K562 (cell line): Measurements from ENCODE around the gene PRUNE1. TPM values are rescaled to one million over a fixed set of nuclear protein-coding genes. Genes with fewer than 3 reads are reported as not detected.

Experiments used
- BACH1 ChIP-seq: fragments of 200-800 bp; sonication (Bioruptor generic); IDR thresholded peaks from 2 replicates; pipeline ENCODE4 v1.6.1; 2016; ENCODE audit warnings: missing genetic modification characterization, missing compliant biosample characterization
- BRCA1 ChIP-seq, 2 experiments: fragments of 450-650 bp in 1 of 2; sonication (generic) in 1 of 2; formaldehyde crosslinking in 1 of 2; IDR thresholded peaks; 2 replicates each; pipeline versions ENCODE4 v1.5.0 to v1.6.1; 2017 to 2020; ENCODE audit warnings: mild to moderate bottlenecking in 1 of 2, missing genetic modification reagents in 1 of 2
- CHD2 ChIP-seq: IDR thresholded peaks from 2 replicates; pipeline ENCODE4 v1.6.1; 2011; ENCODE audit warnings: low read depth, low read length
- ILK ChIP-seq: fragments of 450-650 bp; IDR thresholded peaks from 2 replicates; pipeline ENCODE4 v1.6.1; 2016; ENCODE audit warnings: missing genetic modification characterization, low read depth, mild to moderate bottlenecking, missing compliant biosample characterization, moderate library complexity, borderline replicate concordance
- MYBL2 ChIP-seq, 2 experiments: fragments of 450-650 bp in 1 of 2; sonication (generic) in 1 of 2; formaldehyde crosslinking in 1 of 2; IDR thresholded peaks; 2 replicates each; pipeline versions ENCODE4 v1.6.1 to v1.8.1; 2017 to 2022; ENCODE audit warnings: borderline replicate concordance in 1 of 2, inconsistent platforms in 1 of 2, low read depth in 1 of 2, mild to moderate bottlenecking in 1 of 2, missing genetic modification reagents in 1 of 2, moderate library complexity in 1 of 2
- PRMT5 ChIP-seq: sonication (generic); formaldehyde crosslinking; IDR thresholded peaks from 2 replicates; pipeline ENCODE4 v1.5.0; 2020; ENCODE audit warnings: missing genetic modification reagents
- SMARCC2 ChIP-seq: fragments of 450-650 bp; IDR thresholded peaks from 2 replicates; pipeline ENCODE4 v1.6.1; 2017; ENCODE audit warnings: antibody characterized with exemption, moderate library complexity, mild to moderate bottlenecking, low read depth
- STAG1 ChIP-seq: sonication (generic); formaldehyde crosslinking; IDR thresholded peaks from 2 replicates; pipeline ENCODE4 v1.5.0; 2020; ENCODE audit warnings: missing genetic modification reagents, borderline replicate concordance
- ZNF589 ChIP-seq: fragments of 200-800 bp; sonication (Bioruptor generic); IDR thresholded peaks from 2 replicates; pipeline ENCODE4 v1.6.1; 2016; ENCODE audit warnings: low read depth, missing genetic modification characterization, missing compliant biosample characterization
- ZNF668 ChIP-seq: fragments of 250-450 bp; sonication (Bioruptor Pico); IDR thresholded peaks from 2 replicates; pipeline ENCODE4 v1.8.0; 2022; ENCODE audit warnings: mild to moderate bottlenecking, inconsistent platforms
- polyA plus RNA-seq, 8 experiments: library from polyadenylated mRNA; depleted of rRNA in 4 of 8; stranded (reverse) in 5 of 8; unstranded in 3 of 8; fragments of >200 nt; fragmentation: Nextera tagmentation in 2 of 8; fragmentation: Illumina TruSeq in 1 of 8; extraction: Ambion mirVana in 2 of 8; extraction: Trizol in 1 of 8; gene quantifications; 2 replicates each; pipeline versions ENCODE4 v1.2.1 to v1.2.3, GENCODE V29; 2011 to 2014; ENCODE audit warnings: inconsistent platforms in 1 of 8, missing spikeins in 1 of 8
- total RNA-seq, 7 experiments: library from RNA; depleted of rRNA in 6 of 7; stranded (reverse); fragments of >200 nt in 6 of 7; fragmentation: Illumina TruSeq in 2 of 7; extraction: Trizol in 2 of 7; gene quantifications; 2 replicates each; pipeline versions ENCODE4 v1.2.1 to v1.2.3, GENCODE V29; 2011 to 2021; ENCODE audit warnings: low replicate concordance in 1 of 7
- TF ChIP-seq, protein P1 (sequence below): fragments of 450-650 bp; formaldehyde crosslinking; IDR thresholded peaks from 2 replicates; pipeline ENCODE4 v1.4.0; 2022; ENCODE audit warnings: missing genetic modification characterization
- TF ChIP-seq, protein P2 (sequence below): fragments of 450-650 bp; IDR thresholded peaks from 2 replicates; pipeline ENCODE4 v1.6.1; 2017; ENCODE audit warnings: antibody characterized with exemption, mild to moderate bottlenecking
- TF ChIP-seq, protein P3 (sequence below): fragments of 450-650 bp; IDR thresholded peaks from 2 replicates; pipeline ENCODE4 v1.6.1; 2016; ENCODE audit warnings: low read depth

The PRUNE1 gene
- total and polyA plus RNA-seq, 9 of the 15 experiments (the other 6 are each of a cell fraction or from before 2014, with no cell fraction given), result 16.7 to 48.3 (median 26.2) TPM

DNA sequence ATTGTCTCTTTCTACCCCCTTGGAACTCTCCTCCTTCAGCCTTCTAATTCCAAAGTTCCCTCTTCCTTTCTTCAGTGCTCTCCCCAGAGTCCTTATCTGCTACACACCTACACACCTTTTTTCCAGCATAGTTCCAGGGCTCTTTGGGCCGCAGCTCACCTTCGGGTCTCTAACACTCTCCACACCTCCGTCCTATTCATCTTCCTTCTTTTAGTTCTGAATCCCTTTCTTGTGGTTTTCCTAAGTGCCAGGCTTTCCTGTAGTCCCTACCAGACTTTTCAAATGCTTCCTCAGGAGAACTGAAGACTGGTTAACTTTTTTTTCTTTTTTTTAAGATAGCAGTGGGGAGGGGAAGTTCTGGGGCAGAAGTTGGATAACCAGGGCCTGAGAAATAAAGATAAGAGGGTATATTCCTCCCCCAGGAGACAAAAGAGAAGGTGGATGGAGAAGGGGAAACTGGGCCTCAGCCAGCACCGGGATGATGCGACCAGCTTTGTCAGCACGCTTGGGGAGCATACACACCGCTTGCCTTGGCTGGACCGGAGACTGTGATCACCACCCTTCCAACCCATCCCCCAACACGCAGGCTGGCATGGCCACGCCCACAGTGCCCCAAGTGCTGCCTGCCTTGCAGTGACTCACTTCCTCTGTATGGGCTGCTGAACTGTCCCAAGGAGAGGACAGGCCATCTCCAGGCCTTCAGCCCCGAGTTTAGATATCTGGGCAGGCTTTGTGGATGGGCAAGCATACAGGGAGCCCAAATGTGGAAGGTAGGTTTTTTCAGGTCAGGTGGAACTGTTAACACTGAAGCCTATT, 31.2 kb upstream of the PRUNE1 start (continued):
- TF ChIP-seq, protein P1, sequence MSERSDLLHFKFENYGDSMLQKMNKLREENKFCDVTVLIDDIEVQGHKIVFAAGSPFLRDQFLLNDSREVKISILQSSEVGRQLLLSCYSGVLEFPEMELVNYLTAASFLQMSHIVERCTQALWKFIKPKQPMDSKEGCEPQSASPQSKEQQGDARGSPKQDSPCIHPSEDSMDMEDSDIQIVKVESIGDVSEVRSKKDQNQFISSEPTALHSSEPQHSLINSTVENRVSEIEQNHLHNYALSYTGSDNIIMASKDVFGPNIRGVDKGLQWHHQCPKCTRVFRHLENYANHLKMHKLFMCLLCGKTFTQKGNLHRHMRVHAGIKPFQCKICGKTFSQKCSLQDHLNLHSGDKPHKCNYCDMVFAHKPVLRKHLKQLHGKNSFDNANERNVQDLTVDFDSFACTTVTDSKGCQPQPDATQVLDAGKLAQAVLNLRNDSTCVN (CRISPR knock-in tag), result no peak
- no peak for TF ChIP-seq ILK
- TF ChIP-seq ZNF668 (CRISPR knock-in tag), result no peak
- TF ChIP-seq SMARCC2, result peak; percentile 96
- TF ChIP-seq, protein P2, sequence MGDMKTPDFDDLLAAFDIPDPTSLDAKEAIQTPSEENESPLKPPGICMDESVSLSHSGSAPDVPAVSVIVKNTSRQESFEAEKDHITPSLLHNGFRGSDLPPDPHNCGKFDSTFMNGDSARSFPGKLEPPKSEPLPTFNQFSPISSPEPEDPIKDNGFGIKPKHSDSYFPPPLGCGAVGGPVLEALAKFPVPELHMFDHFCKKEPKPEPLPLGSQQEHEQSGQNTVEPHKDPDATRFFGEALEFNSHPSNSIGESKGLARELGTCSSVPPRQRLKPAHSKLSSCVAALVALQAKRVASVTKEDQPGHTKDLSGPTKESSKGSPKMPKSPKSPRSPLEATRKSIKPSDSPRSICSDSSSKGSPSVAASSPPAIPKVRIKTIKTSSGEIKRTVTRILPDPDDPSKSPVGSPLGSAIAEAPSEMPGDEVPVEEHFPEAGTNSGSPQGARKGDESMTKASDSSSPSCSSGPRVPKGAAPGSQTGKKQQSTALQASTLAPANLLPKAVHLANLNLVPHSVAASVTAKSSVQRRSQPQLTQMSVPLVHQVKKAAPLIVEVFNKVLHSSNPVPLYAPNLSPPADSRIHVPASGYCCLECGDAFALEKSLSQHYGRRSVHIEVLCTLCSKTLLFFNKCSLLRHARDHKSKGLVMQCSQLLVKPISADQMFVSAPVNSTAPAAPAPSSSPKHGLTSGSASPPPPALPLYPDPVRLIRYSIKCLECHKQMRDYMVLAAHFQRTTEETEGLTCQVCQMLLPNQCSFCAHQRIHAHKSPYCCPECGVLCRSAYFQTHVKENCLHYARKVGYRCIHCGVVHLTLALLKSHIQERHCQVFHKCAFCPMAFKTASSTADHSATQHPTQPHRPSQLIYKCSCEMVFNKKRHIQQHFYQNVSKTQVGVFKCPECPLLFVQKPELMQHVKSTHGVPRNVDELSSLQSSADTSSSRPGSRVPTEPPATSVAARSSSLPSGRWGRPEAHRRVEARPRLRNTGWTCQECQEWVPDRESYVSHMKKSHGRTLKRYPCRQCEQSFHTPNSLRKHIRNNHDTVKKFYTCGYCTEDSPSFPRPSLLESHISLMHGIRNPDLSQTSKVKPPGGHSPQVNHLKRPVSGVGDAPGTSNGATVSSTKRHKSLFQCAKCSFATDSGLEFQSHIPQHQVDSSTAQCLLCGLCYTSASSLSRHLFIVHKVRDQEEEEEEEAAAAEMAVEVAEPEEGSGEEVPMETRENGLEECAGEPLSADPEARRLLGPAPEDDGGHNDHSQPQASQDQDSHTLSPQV, result peak; percentile 96
- TF ChIP-seq CHD2, result no peak
- TF ChIP-seq BACH1 (tag), result no peak
- no peak for TF ChIP-seq PRMT5 (CRISPR knock-in tag)
- TF ChIP-seq BRCA1 (IDR thresholded peaks at IDR 0.05), result no peak
- no peak for TF ChIP-seq BRCA1 (CRISPR knock-in tag; IDR thresholded peaks at IDR 0.05)
- no peak for TF ChIP-seq ZNF589 (CRISPR knock-in tag)
- TF ChIP-seq MYBL2 (IDR thresholded peaks at IDR 0.05; ENCODE audit: low read depth), result no peak
- no peak for TF ChIP-seq MYBL2 (CRISPR knock-in tag; IDR thresholded peaks at IDR 0.05; ENCODE audit: borderline replicate concordance)
- TF ChIP-seq, protein P3, sequence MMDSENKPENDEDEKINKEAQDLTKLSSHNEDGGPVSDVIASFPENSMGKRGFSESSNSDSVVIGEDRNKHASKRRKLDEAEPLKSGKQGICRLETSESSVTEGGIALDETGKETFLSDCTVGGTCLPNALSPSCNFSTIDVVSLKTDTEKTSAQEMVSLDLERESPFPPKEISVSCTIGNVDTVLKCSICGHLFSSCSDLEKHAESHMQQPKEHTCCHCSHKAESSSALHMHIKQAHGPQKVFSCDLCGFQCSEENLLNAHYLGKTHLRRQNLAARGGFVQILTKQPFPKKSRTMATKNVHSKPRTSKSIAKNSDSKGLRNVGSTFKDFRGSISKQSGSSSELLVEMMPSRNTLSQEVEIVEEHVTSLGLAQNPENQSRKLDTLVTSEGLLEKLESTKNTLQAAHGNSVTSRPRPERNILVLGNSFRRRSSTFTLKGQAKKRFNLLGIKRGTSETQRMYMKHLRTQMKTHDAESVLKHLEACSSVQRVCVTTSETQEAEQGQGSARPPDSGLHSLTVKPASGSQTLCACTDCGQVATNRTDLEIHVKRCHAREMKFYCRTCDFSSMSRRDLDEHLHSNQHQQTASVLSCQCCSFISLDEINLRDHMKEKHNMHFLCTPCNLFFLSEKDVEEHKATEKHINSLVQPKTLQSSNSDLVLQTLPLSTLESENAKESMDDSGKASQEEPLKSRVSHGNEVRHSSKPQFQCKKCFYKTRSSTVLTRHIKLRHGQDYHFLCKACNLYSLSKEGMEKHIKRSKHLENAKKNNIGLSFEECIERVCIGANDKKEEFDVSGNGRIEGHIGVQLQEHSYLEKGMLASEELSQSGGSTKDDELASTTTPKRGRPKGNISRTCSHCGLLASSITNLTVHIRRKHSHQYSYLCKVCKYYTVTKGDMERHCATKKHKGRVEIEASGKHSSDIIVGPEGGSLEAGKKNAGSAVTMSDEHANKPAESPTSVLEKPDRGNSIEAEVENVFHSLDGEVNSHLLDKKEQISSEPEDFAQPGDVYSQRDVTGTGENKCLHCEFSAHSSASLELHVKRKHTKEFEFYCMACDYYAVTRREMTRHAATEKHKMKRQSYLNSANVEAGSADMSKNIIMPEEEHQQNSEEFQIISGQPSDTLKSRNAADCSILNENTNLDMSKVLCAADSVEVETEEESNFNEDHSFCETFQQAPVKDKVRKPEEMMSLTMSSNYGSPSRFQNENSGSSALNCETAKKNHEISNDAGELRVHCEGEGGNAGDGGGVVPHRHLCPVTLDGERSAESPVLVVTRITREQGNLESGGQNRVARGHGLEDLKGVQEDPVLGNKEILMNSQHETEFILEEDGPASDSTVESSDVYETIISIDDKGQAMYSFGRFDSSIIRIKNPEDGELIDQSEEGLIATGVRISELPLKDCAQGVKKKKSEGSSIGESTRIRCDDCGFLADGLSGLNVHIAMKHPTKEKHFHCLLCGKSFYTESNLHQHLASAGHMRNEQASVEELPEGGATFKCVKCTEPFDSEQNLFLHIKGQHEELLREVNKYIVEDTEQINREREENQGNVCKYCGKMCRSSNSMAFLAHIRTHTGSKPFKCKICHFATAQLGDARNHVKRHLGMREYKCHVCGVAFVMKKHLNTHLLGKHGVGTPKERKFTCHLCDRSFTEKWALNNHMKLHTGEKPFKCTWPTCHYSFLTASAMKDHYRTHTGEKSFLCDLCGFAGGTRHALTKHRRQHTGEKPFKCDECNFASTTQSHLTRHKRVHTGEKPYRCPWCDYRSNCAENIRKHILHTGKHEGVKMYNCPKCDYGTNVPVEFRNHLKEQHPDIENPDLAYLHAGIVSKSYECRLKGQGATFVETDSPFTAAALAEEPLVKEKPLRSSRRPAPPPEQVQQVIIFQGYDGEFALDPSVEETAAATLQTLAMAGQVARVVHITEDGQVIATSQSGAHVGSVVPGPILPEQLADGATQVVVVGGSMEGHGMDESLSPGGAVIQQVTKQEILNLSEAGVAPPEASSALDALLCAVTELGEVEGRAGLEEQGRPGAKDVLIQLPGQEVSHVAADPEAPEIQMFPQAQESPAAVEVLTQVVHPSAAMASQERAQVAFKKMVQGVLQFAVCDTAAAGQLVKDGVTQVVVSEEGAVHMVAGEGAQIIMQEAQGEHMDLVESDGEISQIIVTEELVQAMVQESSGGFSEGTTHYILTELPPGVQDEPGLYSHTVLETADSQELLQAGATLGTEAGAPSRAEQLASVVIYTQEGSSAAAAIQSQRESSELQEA, result no peak
- no peak for TF ChIP-seq STAG1 (CRISPR knock-in tag)
